Liver (tissue), 9 donors: ENCODE results near the gene OR10H3. TPM values are rescaled to one million over a fixed set of nuclear protein-coding genes. Genes with fewer than 3 reads are reported as not detected.

ENCODE experiments used
- DNase-seq: peaks from one replicate; pipeline ENCODE4 v3.0.0-alpha.2; 2017; ENCODE audit warnings: low spot score
- H3K27ac ChIP-seq, 2 donors: one replicate each; pipeline ENCODE4 v1.7.0; 2013; ENCODE audit warnings: inconsistent platforms in 2 of 2, low read length in 2 of 2, control low read depth in 1 of 2, low read depth in 1 of 2, mild to moderate bottlenecking in 1 of 2
- H3K27me3 ChIP-seq, 4 donors: one replicate each; pipeline versions ENCODE4 v1.6.1 to v1.7.0; 2013; ENCODE audit warnings: low read length in 3 of 4, inconsistent platforms in 1 of 4, mild to moderate bottlenecking in 1 of 4, moderate library complexity in 1 of 4; ENCODE audit not compliant: control insufficient read depth in 4 of 4, insufficient read depth in 4 of 4
- H3K36me3 ChIP-seq, 4 donors: one replicate each; pipeline versions ENCODE4 v1.6.1 to v1.7.0; 2013; ENCODE audit warnings: low read length in 3 of 4, mild to moderate bottlenecking in 3 of 4, low read depth in 1 of 4, moderate library complexity in 1 of 4; ENCODE audit not compliant: control insufficient read depth in 4 of 4, insufficient read depth in 3 of 4
- H3K4me1 ChIP-seq, 4 donors: one replicate each; pipeline versions ENCODE4 v1.6.1 to v1.7.0; 2013; ENCODE audit warnings: low read length in 3 of 4, mild to moderate bottlenecking in 3 of 4, moderate library complexity in 1 of 4; ENCODE audit not compliant: control insufficient read depth in 4 of 4, insufficient read depth in 4 of 4
- H3K4me3 ChIP-seq, 3 donors: one replicate each; pipeline versions ENCODE4 v1.6.1 to v1.7.0; 2013; ENCODE audit warnings: low read length in 3 of 3, control low read depth in 1 of 3, low read depth in 1 of 3, mild to moderate bottlenecking in 1 of 3
- H3K9ac ChIP-seq, 2 donors: one replicate each; pipeline ENCODE4 v1.7.0; 2013; ENCODE audit warnings: low read length in 2 of 2, mild to moderate bottlenecking in 2 of 2, moderate library complexity in 2 of 2, control low read depth in 1 of 2, low read depth in 1 of 2
- H3K9me3 ChIP-seq, 4 donors: one replicate each; pipeline versions ENCODE4 v1.6.1 to v1.7.0; 2013; ENCODE audit warnings: low read length in 3 of 4; ENCODE audit not compliant: control insufficient read depth in 4 of 4
- ATF3 ChIP-seq: IDR thresholded peaks from 2 replicates; pipeline ENCODE4 v1.6.1; 2016; ENCODE audit warnings: antibody characterized with exemption
- CTCF ChIP-seq: fragments of 150-350 bp; IDR thresholded peaks from 2 replicates; pipeline ENCODE4 v1.5.1; 2017; ENCODE audit warnings: improper control_type of control experiment, low read depth, low read length; ENCODE audit not compliant: missing input control
- EGR1 ChIP-seq, 2 donors: IDR thresholded peaks; 2 replicates each; pipeline ENCODE4 v1.6.1; 2016 to 2018; ENCODE audit warnings: antibody characterized with exemption in 2 of 2, low read depth in 2 of 2
- FOXA1 ChIP-seq: IDR thresholded peaks from 2 replicates; pipeline ENCODE4 v1.6.1; 2016; ENCODE audit warnings: antibody characterized with exemption
- FOXA2 ChIP-seq: IDR thresholded peaks from 2 replicates; pipeline ENCODE4 v1.6.1; 2016; ENCODE audit warnings: antibody characterized with exemption
- GABPA ChIP-seq, 2 donors: IDR thresholded peaks in 1 of 2; conservative IDR thresholded peaks in 1 of 2; 2 replicates each; pipeline ENCODE4 v1.6.1; 2016; ENCODE audit warnings: antibody characterized with exemption in 2 of 2, mild to moderate bottlenecking in 1 of 2, moderate library complexity in 1 of 2
- HNF4A ChIP-seq, 2 donors: conservative IDR thresholded peaks; 2 replicates each; pipeline ENCODE4 v1.6.1; 2016; ENCODE audit warnings: antibody characterized with exemption in 2 of 2, mild to moderate bottlenecking in 2 of 2
- HNF4G ChIP-seq: IDR thresholded peaks from 2 replicates; pipeline ENCODE4 v1.6.1; 2016; ENCODE audit warnings: antibody characterized with exemption
- JUND ChIP-seq, 2 donors: IDR thresholded peaks; 2 replicates each; pipeline ENCODE4 v1.6.1; 2016; ENCODE audit warnings: antibody characterized with exemption in 2 of 2
- NR2F2 ChIP-seq: IDR thresholded peaks from 2 replicates; pipeline ENCODE4 v1.6.1; 2016; ENCODE audit warnings: antibody characterized with exemption
- RAD21 ChIP-seq, 2 donors: IDR thresholded peaks; 2 replicates each; pipeline ENCODE4 v1.6.1; 2016; ENCODE audit warnings: antibody characterized with exemption in 2 of 2, mild to moderate bottlenecking in 2 of 2
- RXRA ChIP-seq, 2 donors: IDR thresholded peaks; 2 replicates each; pipeline ENCODE4 v1.6.1; 2017 to 2018; ENCODE audit warnings: antibody characterized with exemption in 2 of 2, mild to moderate bottlenecking in 1 of 2
- SP1 ChIP-seq: IDR thresholded peaks from 2 replicates; pipeline ENCODE4 v1.6.1; 2018; ENCODE audit warnings: antibody characterized with exemption, mild to moderate bottlenecking
- ZBTB33 ChIP-seq: IDR thresholded peaks from 2 replicates; pipeline ENCODE4 v1.6.1; 2016; ENCODE audit warnings: antibody characterized with exemption
- WGBS: extraction: QIAGEN DNeasy Blood & Tissue Kit; methylation state at CpG from one replicate; pipeline ENCODE4 v1.1.7; 2013; 5-methylcytosine and 5-hydroxymethylcytosine counted together
- polyA plus RNA-seq, 2 donors: library from polyadenylated mRNA; stranded (reverse) in 1 of 2; unstranded in 1 of 2; fragments of 200-250 nt in 1 of 2; fragments of >200 nt in 1 of 2; fragmentation: Nextera tagmentation in 1 of 2; extraction: Ambion mirVana in 1 of 2; gene quantifications; one replicate each; pipeline versions ENCODE4 v1.2.1 to v1.2.3, GENCODE V29; 2013 to 2015
- total RNA-seq, 2 donors: library from RNA; depleted of rRNA; stranded (reverse); fragments of >200 nt; gene quantifications; one replicate each; pipeline ENCODE4 v1.2.3, GENCODE V29; 2014
- TF ChIP-seq, protein P1 (sequence below): IDR thresholded peaks from 2 replicates; pipeline ENCODE4 v1.6.1; 2016; ENCODE audit warnings: antibody characterized with exemption, mild to moderate bottlenecking
- TF ChIP-seq, protein P2 (sequence below): IDR thresholded peaks from 2 replicates; pipeline ENCODE4 v1.6.1; 2016; ENCODE audit warnings: antibody characterized with exemption
- donor health status: healthy.
- donor health status: healthy.
- donor health status: healthy.
- donor health status: healthy.
- donor health status: healthy.

The OR10H3 gene
- total and polyA plus RNA-seq, 4 donors = not detected

GRCh38 chr19:15779756-15780476 is 42.1 kb downstream of the OR10H3 start:
- WGBS = 21% methylated on average over 10 of the region's 10 CpGs
- peak overlapping the region in 1 of 2 donors; percentile 36 for H3K27ac ChIP-seq
- peak in 1 of 2 donors; percentile 42 for TF ChIP-seq RAD21 (IDR thresholded peaks at IDR 0.05)
- TF ChIP-seq FOXA1 = no peak
- peak; percentile 34 for TF ChIP-seq NR2F2
- TF ChIP-seq RXRA (IDR thresholded peaks at IDR 0.05) = no peak
- peak; percentile 27 for TF ChIP-seq SP1
- TF ChIP-seq HNF4A (conservative IDR thresholded peaks at IDR 0.05) = peak in 1 of 2 donors; percentile 31
- TF ChIP-seq GABPA (IDR thresholded peaks at IDR 0.05 in 1 of 2, conservative IDR thresholded peaks at IDR 0.05 in 1 of 2) = no peak
- TF ChIP-seq EGR1 (IDR thresholded peaks at IDR 0.05; ENCODE audit: low read depth in 2 of 2) = no peak
- no peak for DNase-seq
- no peak overlapping the region for H3K9ac ChIP-seq
- no peak overlapping the region for H3K4me3 ChIP-seq
- no peaks in the 10 kb centered on the region for H3K36me3 ChIP-seq
- H3K27me3 ChIP-seq = peaks cover 0 to 3% (median 0%) of the 10 kb centered on the region in 4 donors
- peaks cover 0 to 11% (median 7%) of the 10 kb centered on the region in 4 donors for H3K4me1 ChIP-seq
- H3K9me3 ChIP-seq = no peaks in the 10 kb centered on the region

DNA sequence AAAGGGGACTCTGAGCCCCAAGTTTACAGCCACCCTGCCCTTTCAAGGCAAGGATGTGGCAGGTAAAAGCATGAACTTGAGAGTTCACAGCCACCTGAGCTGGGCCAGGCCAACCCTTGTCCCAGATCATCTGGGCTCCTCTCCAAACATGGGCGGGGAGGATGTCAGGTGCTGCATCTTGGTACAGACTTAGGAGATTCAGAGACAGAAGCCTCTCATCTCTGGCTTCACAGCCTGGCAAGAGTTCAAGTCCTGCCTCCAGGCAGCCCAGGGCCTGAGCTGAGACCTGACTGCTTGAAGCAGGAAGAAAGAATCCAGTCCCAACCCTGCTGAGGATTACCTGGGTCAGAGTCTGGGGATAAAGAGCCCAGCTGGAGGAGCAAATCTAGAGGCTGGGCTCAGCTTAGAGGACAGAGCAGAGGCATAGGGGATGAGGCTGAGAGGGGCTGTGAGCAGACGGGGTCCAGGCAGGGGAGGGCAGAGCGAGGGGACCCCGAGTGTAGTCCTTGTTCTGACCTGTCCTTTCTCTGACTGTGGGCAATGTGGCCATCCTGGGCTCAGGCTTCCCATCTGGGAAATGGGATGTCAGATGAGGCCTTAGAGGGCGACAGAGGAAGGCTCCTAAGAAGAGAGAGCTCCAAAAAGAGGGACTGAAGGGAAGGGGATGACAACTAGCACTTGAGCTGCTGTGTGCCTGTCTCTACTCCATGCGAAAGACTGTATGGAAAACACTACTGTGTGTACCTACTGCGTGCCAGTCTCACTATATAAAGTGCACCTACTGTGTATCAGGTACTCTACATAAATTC is 43.0 kb downstream of the OR10H3 start:
- peaks cover 0 to 11% (median 7%) of the 10 kb centered on the region in 4 donors for H3K4me1 ChIP-seq
- H3K4me3 ChIP-seq = no peak overlapping the region
- H3K36me3 ChIP-seq = no peaks in the 10 kb centered on the region
- WGBS = 80% methylated on average over 7 of the region's 7 CpGs
- no peaks in the 10 kb centered on the region for H3K9me3 ChIP-seq
- H3K27me3 ChIP-seq = no peaks in the 10 kb centered on the region
- no peak for TF ChIP-seq JUND (IDR thresholded peaks at IDR 0.05)
- TF ChIP-seq CTCF = no peak
- TF ChIP-seq FOXA2 = no peak
- TF ChIP-seq, protein P1, sequence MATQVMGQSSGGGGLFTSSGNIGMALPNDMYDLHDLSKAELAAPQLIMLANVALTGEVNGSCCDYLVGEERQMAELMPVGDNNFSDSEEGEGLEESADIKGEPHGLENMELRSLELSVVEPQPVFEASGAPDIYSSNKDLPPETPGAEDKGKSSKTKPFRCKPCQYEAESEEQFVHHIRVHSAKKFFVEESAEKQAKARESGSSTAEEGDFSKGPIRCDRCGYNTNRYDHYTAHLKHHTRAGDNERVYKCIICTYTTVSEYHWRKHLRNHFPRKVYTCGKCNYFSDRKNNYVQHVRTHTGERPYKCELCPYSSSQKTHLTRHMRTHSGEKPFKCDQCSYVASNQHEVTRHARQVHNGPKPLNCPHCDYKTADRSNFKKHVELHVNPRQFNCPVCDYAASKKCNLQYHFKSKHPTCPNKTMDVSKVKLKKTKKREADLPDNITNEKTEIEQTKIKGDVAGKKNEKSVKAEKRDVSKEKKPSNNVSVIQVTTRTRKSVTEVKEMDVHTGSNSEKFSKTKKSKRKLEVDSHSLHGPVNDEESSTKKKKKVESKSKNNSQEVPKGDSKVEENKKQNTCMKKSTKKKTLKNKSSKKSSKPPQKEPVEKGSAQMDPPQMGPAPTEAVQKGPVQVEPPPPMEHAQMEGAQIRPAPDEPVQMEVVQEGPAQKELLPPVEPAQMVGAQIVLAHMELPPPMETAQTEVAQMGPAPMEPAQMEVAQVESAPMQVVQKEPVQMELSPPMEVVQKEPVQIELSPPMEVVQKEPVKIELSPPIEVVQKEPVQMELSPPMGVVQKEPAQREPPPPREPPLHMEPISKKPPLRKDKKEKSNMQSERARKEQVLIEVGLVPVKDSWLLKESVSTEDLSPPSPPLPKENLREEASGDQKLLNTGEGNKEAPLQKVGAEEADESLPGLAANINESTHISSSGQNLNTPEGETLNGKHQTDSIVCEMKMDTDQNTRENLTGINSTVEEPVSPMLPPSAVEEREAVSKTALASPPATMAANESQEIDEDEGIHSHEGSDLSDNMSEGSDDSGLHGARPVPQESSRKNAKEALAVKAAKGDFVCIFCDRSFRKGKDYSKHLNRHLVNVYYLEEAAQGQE = no peak
- TF ChIP-seq ATF3 = no peak
- TF ChIP-seq HNF4G = no peak
- TF ChIP-seq RXRA (IDR thresholded peaks at IDR 0.05) = no peak
- TF ChIP-seq, protein P2, sequence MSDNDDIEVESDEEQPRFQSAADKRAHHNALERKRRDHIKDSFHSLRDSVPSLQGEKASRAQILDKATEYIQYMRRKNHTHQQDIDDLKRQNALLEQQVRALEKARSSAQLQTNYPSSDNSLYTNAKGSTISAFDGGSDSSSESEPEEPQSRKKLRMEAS = no peak
- no peak for TF ChIP-seq ZBTB33
- TF ChIP-seq RAD21 (IDR thresholded peaks at IDR 0.05) = no peak
- DNase-seq = no peak
- H3K27ac ChIP-seq = peak overlapping the region in 1 of 2 donors; percentile 36
- H3K9ac ChIP-seq = no peak overlapping the region
